ENCODE data around the gene P2RY6.

GRCh38 chr11:73230931-73231330, 41.2 kb upstream of the P2RY6 start:
- TF ChIP-seq, protein P1, sequence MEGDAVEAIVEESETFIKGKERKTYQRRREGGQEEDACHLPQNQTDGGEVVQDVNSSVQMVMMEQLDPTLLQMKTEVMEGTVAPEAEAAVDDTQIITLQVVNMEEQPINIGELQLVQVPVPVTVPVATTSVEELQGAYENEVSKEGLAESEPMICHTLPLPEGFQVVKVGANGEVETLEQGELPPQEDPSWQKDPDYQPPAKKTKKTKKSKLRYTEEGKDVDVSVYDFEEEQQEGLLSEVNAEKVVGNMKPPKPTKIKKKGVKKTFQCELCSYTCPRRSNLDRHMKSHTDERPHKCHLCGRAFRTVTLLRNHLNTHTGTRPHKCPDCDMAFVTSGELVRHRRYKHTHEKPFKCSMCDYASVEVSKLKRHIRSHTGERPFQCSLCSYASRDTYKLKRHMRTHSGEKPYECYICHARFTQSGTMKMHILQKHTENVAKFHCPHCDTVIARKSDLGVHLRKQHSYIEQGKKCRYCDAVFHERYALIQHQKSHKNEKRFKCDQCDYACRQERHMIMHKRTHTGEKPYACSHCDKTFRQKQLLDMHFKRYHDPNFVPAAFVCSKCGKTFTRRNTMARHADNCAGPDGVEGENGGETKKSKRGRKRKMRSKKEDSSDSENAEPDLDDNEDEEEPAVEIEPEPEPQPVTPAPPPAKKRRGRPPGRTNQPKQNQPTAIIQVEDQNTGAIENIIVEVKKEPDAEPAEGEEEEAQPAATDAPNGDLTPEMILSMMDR (IDR thresholded peaks at IDR 0.05; ENCODE audit: borderline replicate concordance, extremely low read depth, low read length, poor library complexity, severe bottlenecking): no peak
- no peak for TF ChIP-seq EZH2 (IDR thresholded peaks at IDR 0.05; ENCODE audit: borderline replicate concordance, low read depth, low read length, severe bottlenecking)

Data from DND-41 (cell line).